GM12874 (cell line): ENCODE data around the gene TBC1D1.

Experiments used
- CTCF ChIP-seq: IDR thresholded peaks from 2 replicates; pipeline ENCODE4 v1.5.1; 2011; ENCODE audit warnings: low read depth, mild to moderate bottlenecking, control low read depth, low read length, moderate library complexity; ENCODE audit not compliant: insufficient read depth

The TBC1D1 gene

GRCh38 chr4:37989398-37990260 is 98.7 kb downstream of the TBC1D1 start:
- TF ChIP-seq CTCF, result no peak

GRCh38 chr4:37990731-37991245 is 99.9 kb downstream of the TBC1D1 start:
- no peak for TF ChIP-seq CTCF

- no peak for TF ChIP-seq CTCF
These were observed 100.9 kb downstream of the TBC1D1 start for GRCh38 chr4:37991623-37992410.

- no peak for TF ChIP-seq CTCF
These were observed 102.9 kb downstream of the TBC1D1 start for GRCh38 chr4:37993806-37994205.

GRCh38 chr4:37994569-37994968 is 103.7 kb downstream of the TBC1D1 start:
- no peak for TF ChIP-seq CTCF

GRCh38 chr4:37995299-37995821 is 104.5 kb downstream of the TBC1D1 start:
- TF ChIP-seq CTCF, result no peak

- no peak for TF ChIP-seq CTCF
These were observed 105.3 kb downstream of the TBC1D1 start for GRCh38 chr4:37995981-37996775.
